Natural killer cell (primary cell): ENCODE data around the gene SGSM1. TPM values are rescaled to one million over a fixed set of nuclear protein-coding genes. Genes with fewer than 3 reads are reported as not detected.

Experiments
- ATAC-seq, 3 donors: fragments of 150-1000 bp in 2 of 3; fragments of 200-7000 bp in 1 of 3; cut with Tn5 transposase; 1 replicate in 1 of 3; 2 replicates in 2 of 3; pipeline ENCODE4 v1.10.0; 2021; ENCODE audit warnings: mild to moderate bottlenecking in 2 of 3, moderate library complexity in 2 of 3
- DNase-seq, 2 donors: peaks; one replicate each; pipeline versions ENCODE4 v3.0.0 to v3.0.0-alpha.2; 2013 to 2021; ENCODE audit warnings: mixed read lengths in 1 of 2
- H3K27ac ChIP-seq: one replicate; pipeline ENCODE4 v1.5.1; 2013; ENCODE audit warnings: mild to moderate bottlenecking, low read length
- H3K27me3 ChIP-seq: one replicate; pipeline ENCODE4 v1.6.1; 2013; ENCODE audit warnings: low read length; ENCODE audit not compliant: control insufficient read depth, insufficient read depth
- H3K36me3 ChIP-seq: one replicate; pipeline ENCODE4 v1.6.1; 2013; ENCODE audit warnings: low read length; ENCODE audit not compliant: control insufficient read depth, insufficient read depth
- H3K4me1 ChIP-seq: one replicate; pipeline ENCODE4 v1.6.1; 2013; ENCODE audit warnings: low read length; ENCODE audit not compliant: control insufficient read depth, insufficient read depth
- H3K4me3 ChIP-seq: one replicate; pipeline ENCODE4 v1.5.1; 2013; ENCODE audit warnings: low read length
- H3K9me3 ChIP-seq: one replicate; pipeline ENCODE4 v1.6.1; 2013; ENCODE audit warnings: low read length; ENCODE audit not compliant: control insufficient read depth, insufficient read depth
- H3K27ac Mint-ChIP-seq, 2 donors: one replicate each; pipeline ENCODE4 v1.8.0; 2022; ENCODE audit warnings: mild to moderate bottlenecking in 2 of 2, mixed read lengths in 2 of 2, moderate library complexity in 1 of 2
- H3K27me3 Mint-ChIP-seq, 2 donors: one replicate each; pipeline ENCODE4 v1.8.0; 2022; ENCODE audit warnings: low read depth in 2 of 2, mixed read lengths in 2 of 2
- H3K36me3 Mint-ChIP-seq: one replicate; pipeline ENCODE4 v1.8.0; 2022; ENCODE audit warnings: mixed read lengths
- H3K4me1 Mint-ChIP-seq, 2 donors: one replicate each; pipeline ENCODE4 v1.8.0; 2022; ENCODE audit warnings: mixed read lengths in 2 of 2
- H3K4me3 Mint-ChIP-seq: one replicate; pipeline ENCODE4 v1.8.0; 2022; ENCODE audit warnings: mild to moderate bottlenecking, moderate library complexity, mixed read lengths
- H3K9me3 Mint-ChIP-seq, 2 donors: one replicate each; pipeline ENCODE4 v1.8.0; 2022; ENCODE audit warnings: mixed read lengths in 2 of 2
- WGBS: methylation state at CpG from one replicate; pipeline ENCODE4 v1.1.7; 2013; ENCODE audit warnings: missing lambda C conversion rate; ENCODE audit not compliant: insufficient coverage; 5-methylcytosine and 5-hydroxymethylcytosine counted together
- intact Hi-C: fragments of 100-400 bp; cut with micrococcal nuclease; formaldehyde crosslinking; loops from one replicate; pipeline ENCODE4 v1.14.2; 2022
- total RNA-seq, 4 donors: library from RNA; stranded (reverse); fragments of 120-200 nt in 1 of 4; gene quantifications; one replicate each; pipeline versions ENCODE4 v1.2.3 to v1.2.4, GENCODE V29; 2013 to 2022
- TF ChIP-seq, protein P1 (sequence below): fragments of 200-600 bp; IDR thresholded peaks from one replicate; pipeline ENCODE4 v1.8.0; 2022; ENCODE audit warnings: antibody characterized with exemption

The SGSM1 gene
- total RNA-seq, 3 donors from 2014 or later (not counting 1 experiment from before 2014, with no cell fraction given): 13.9 to 15.4 (median 13.9) TPM

DNA sequence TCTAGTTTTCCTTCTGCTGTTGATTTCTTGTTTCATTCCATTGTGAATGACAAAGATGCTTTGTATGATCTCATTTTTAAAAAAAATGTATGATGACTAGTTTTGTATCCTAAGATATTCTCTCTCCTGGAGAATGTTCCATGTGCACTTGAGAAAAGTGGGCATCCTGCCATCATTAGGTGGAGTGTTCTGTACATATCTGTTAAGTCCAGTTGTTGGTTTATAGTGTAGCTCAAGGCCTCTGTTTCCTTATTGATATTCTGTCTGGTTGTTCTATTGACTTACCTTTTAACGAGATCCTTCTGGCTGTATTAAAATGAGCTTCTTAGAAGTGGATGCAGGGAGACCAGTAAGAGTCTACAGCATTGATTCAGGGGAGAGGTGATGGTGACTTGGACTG is 35.2 kb downstream of the SGSM1 start:
- intact Hi-C loops: no loop called here
- H3K27ac Mint-ChIP-seq: no peak overlapping the region
- H3K36me3 Mint-ChIP-seq: no peaks in the 10 kb centered on the region
- H3K4me3 Mint-ChIP-seq: no peak overlapping the region
- H3K4me1 Mint-ChIP-seq: peaks cover 67 to 70% of the 10 kb centered on the region in 2 donors
- no peaks in the 10 kb centered on the region for H3K9me3 Mint-ChIP-seq
- Histone ChIP-seq H3K27me3 (no peaks in the 10 kb centered on the region), H3K4me3 (no peak overlapping the region), H3K9me3 (no peaks in the 10 kb centered on the region), H3K27ac (no peak overlapping the region), H3K4me1 (peaks cover 38% of the 10 kb centered on the region), H3K36me3 (no peaks in the 10 kb centered on the region)
- DNase-seq: no peak
- WGBS: 70% methylated on average over 1 of the region's 1 CpG
- TF ChIP-seq, protein P1, sequence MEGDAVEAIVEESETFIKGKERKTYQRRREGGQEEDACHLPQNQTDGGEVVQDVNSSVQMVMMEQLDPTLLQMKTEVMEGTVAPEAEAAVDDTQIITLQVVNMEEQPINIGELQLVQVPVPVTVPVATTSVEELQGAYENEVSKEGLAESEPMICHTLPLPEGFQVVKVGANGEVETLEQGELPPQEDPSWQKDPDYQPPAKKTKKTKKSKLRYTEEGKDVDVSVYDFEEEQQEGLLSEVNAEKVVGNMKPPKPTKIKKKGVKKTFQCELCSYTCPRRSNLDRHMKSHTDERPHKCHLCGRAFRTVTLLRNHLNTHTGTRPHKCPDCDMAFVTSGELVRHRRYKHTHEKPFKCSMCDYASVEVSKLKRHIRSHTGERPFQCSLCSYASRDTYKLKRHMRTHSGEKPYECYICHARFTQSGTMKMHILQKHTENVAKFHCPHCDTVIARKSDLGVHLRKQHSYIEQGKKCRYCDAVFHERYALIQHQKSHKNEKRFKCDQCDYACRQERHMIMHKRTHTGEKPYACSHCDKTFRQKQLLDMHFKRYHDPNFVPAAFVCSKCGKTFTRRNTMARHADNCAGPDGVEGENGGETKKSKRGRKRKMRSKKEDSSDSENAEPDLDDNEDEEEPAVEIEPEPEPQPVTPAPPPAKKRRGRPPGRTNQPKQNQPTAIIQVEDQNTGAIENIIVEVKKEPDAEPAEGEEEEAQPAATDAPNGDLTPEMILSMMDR: no peak
- no peak for ATAC-seq
- H3K27me3 Mint-ChIP-seq: no peaks in the 10 kb centered on the region

DNA sequence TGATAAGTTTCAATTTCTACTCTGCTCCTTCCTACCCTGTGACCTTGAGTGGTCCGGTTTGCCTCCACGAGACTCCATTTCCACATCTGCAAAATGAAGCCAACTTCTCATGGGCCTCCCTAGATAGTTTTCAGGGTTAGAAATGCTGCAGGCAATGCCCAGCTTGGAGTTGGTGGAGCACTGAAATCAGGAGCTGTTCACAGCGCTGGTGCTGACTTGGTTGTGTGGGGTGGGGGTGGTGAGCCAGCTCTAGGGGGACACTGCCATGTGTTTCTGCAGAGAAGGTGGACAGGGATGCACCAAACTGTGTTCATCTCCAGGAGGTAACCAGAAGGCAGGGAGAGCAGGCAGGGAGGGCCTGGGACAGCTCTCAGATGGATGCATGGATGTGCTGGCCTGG is 37.0 kb downstream of the SGSM1 start:
- peak overlapping the region; percentile 89 to 95 for H3K27ac Mint-ChIP-seq

DNA sequence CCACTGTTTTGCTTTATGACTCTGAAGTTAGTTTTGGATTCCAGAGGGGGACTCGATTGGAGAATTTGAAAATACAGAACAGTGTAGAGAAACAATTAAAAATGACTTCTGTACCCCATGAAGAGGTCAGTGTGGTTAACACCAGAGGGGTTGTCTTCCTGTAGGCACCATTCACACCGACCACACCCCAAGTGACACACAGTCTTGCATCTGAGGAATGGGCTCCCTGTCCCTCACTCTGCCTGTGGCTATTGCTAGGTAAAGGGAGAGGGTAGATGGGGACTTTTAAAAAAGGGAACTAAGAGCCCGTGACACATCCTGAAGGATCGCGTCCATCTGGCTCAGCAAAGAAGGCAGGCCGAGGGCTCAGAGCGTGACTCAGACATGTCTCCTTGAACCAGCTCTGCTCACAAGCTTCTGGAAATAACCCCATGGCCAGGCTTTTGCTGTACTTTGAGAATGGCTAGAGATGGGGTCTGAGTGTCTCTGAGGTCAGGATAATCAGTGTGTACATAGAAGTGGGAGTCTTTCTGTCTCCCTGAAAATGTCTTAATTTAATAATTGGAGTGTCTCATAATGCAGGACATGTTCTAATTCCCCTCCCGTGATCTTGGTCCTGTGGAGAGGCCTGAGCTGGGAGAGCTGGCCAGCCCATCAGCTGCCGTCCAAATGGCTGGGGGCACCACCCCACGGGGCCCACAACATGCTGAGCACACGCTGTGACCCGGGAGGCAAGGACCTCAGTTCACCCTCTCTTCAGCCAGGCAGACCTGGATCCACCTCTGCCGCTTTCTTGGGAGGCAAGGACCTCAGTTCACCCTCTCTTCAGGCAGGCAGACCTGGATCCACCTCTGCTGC is 39.3 kb downstream of the SGSM1 start:
- TF ChIP-seq, protein P1: no peak
- Mint-ChIP-seq H3K27me3 (no peaks in the 10 kb centered on the region), H3K36me3 (no peaks in the 10 kb centered on the region), H3K4me3 (peak overlapping the region; percentile 92), H3K9me3 (no peaks in the 10 kb centered on the region), H3K4me1 (peaks cover 52 to 70% of the 10 kb centered on the region in 2 donors), H3K27ac (peak overlapping the region; percentile 89 to 95)
- ATAC-seq: peak; percentile 81 to 90 (median 82)
- WGBS: 39% methylated on average over 13 of the region's 13 CpGs
- Histone ChIP-seq H3K4me1 (peaks cover 41% of the 10 kb centered on the region), H3K27me3 (no peaks in the 10 kb centered on the region), H3K36me3 (no peaks in the 10 kb centered on the region), H3K27ac (peak overlapping the region; percentile 66), H3K4me3 (no peak overlapping the region), H3K9me3 (no peaks in the 10 kb centered on the region)
- intact Hi-C loops: loop anchor here (2.0 kb wide), 1 partner anchor 38 kb away; the partner anchor contains the start of gene SGSM1
- peak; percentile 31 to 35 for DNase-seq

More for the DNA sequence above, 37.0 kb downstream of the SGSM1 start:
- no peaks in the 10 kb centered on the region for H3K27me3 Mint-ChIP-seq
- 83% methylated on average over 3 of the region's 3 CpGs for WGBS
- Histone ChIP-seq H3K4me3 (no peak overlapping the region), H3K27ac (no peak overlapping the region), H3K4me1 (peaks cover 38% of the 10 kb centered on the region), H3K36me3 (no peaks in the 10 kb centered on the region), H3K27me3 (no peaks in the 10 kb centered on the region), H3K9me3 (no peaks in the 10 kb centered on the region)
- intact Hi-C loops: no loop called here
- no peaks in the 10 kb centered on the region for H3K36me3 Mint-ChIP-seq
- TF ChIP-seq, protein P1: no peak
- ATAC-seq: no peak
- no peak for DNase-seq
- peaks cover 55 to 71% of the 10 kb centered on the region in 2 donors for H3K4me1 Mint-ChIP-seq
- H3K9me3 Mint-ChIP-seq: no peaks in the 10 kb centered on the region
- H3K4me3 Mint-ChIP-seq: peak overlapping the region; percentile 92
